D721Med (cell line): Measurements from ENCODE around the gene SLC34A2.

Source experiments
- DNase-seq: peaks from one replicate; pipeline ENCODE4 v3.0.0; 2011; ENCODE audit warnings: low spot score; ENCODE audit not compliant: insufficient read length
- FAIRE-seq: peaks from 2 replicates; lab custom pipeline; 2011; peaks lifted over from hg19 to GRCh38; lab: Jason Lieb, UNC
- CTCF ChIP-seq: IDR thresholded peaks from 2 replicates; pipeline ENCODE4 v1.5.1; 2012; ENCODE audit warnings: mild to moderate bottlenecking, control low read depth; ENCODE audit not compliant: insufficient read depth; ENCODE audit errors: missing control alignments

The SLC34A2 gene

GRCh38 chr4:25676221-25676620, 20.6 kb downstream of the SLC34A2 start:
- DNase-seq (no peak), FAIRE-seq (no peak)
- TF ChIP-seq CTCF = no peak

- TF ChIP-seq CTCF = no peak
- FAIRE-seq (no peak), DNase-seq (no peak)
Measured at GRCh38 chr4:25677157-25677556, 21.5 kb downstream of the SLC34A2 start.

- DNase-seq = no peak
- TF ChIP-seq CTCF = no peak
- no peak for FAIRE-seq
Measured at GRCh38 chr4:25677943-25678342, 22.3 kb downstream of the SLC34A2 start.

DNA sequence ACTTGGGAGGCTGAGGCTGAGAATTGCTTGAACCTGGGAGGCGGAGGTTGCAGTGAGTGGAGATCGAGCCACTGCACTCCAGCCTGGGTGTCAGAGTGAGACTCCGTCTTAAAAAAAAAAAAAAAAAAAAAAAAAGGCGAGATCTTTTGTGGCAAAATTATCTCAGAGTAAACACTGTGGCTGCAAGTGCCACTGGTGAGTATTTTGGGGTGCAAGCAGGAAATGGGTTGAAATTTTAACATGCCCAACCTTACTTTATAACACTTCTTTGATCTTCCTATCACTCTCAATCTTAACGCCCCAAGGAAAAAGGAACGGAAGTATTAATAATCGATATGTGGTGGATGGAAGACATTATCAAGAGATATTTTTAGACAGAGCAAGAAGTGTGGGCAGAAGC, 32.1 kb downstream of the SLC34A2 start:
- no peak for FAIRE-seq
- no peak for TF ChIP-seq CTCF
- no peak for DNase-seq

GRCh38 chr4:25694466-25694865, 38.8 kb downstream of the SLC34A2 start:
- TF ChIP-seq CTCF = no peak

DNA sequence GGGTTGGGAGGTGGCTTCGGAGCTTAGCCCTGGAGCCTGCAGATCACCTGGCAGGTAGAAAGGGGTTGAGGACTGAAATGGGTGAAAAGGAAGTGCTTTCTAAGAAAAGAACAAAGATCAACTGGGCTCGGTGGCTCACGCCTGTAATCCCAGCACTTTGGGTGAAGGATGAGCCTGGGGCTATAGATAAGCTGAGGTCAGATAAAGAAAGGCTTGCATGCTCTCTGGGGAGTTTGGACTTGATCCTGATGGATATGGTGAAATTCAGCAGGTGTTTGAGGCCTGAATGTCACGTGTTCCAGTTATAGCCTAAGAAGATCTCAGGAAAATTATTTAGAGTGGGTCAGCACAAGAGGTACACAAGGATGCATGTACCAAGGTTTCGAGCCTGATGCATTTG, 40.8 kb downstream of the SLC34A2 start:
- no peak for TF ChIP-seq CTCF
- DNase-seq (no peak), FAIRE-seq (peak; percentile 73)

More at GRCh38 chr4:25694466-25694865, 38.8 kb downstream of the SLC34A2 start:
- DNase-seq = no peak
- FAIRE-seq = no peak

- peak; percentile 92 for FAIRE-seq
- TF ChIP-seq CTCF = no peak
- DNase-seq = no peak
Measured at GRCh38 chr4:25697516-25697915, 41.9 kb downstream of the SLC34A2 start.
